HCT116 (cell line): Measurements from ENCODE around the gene PIK3CB. TPM values are rescaled to one million over a fixed set of nuclear protein-coding genes. Genes with fewer than 3 reads are reported as not detected.
"Not testable (repeated sequence)": the region's sequence is repeated elsewhere in the genome, so short reads cannot be mapped to it uniquely, and the experiment has no call there.

Source experiments
- ATAC-seq: fragments of 200-7000 bp; cut with Tn5 transposase; 2 replicates; pipeline ENCODE4 v1.9.1; 2020; ENCODE audit warnings: mild to moderate bottlenecking, moderate library complexity
- BruUV-seq: library from RNA; stranded (reverse); fragments of 400-500 nt; replicated peaks from 2 replicates; lab custom pipeline; 2021; lab: Mats Ljungman, UMichigan
- CTCF ChIA-PET: fragments of 300-600 bp; sonication (Branson Sonifier 250); formaldehyde crosslinking; loops from one replicate; lab custom pipeline; 2021; ENCODE audit warnings: antibody characterized with exemption; lab: Charles Lee
- POLR2A ChIA-PET: fragments of 300-600, 350-600 bp; sonication (Branson Sonifier 250); formaldehyde crosslinking; loops from one replicate; lab custom pipeline; 2021; ENCODE audit warnings: antibody characterized with exemption; lab: Charles Lee
- RAD21 ChIA-PET, 2 experiments: fragments of 300-600 bp; sonication (Branson Sonifier 250); formaldehyde crosslinking; loops; one replicate each; lab custom pipeline; 2023; ENCODE audit warnings: low total read pairs in 2 of 2; ENCODE audit not compliant: uncharacterized antibody in 2 of 2, unreplicated experiment in 2 of 2, low non-redundant PET in 1 of 2; lab: Charles Lee
- DNase-seq: peaks from one replicate; pipeline ENCODE4 v3.0.0-alpha.2; 2010; ENCODE audit warnings: low read depth, low spot score
- H2AFZ ChIP-seq: fragments of 200-600 bp; shearing (Covaris generic), sonication (generic); 2 replicates; pipeline ENCODE4 v1.6.1; 2017; ENCODE audit warnings: low read depth, mixed run types, mixed read lengths, antibody characterized with exemption, low read length; ENCODE audit not compliant: poor library complexity, severe bottlenecking
- H3K27ac ChIP-seq: 2 replicates; pipeline ENCODE4 v1.5.1; 2012; ENCODE audit warnings: low read depth, low read length
- H3K27me3 ChIP-seq: fragments of 200-600 bp; sonication (generic); 2 replicates; pipeline ENCODE4 v1.6.1; 2016; ENCODE audit warnings: mixed run types, low read length, mixed read lengths; ENCODE audit not compliant: insufficient read depth
- H3K36me3 ChIP-seq, 2 experiments: fragments of 200-500 bp in 1 of 2; fragments of 200-600 bp in 1 of 2; sonication (Bioruptor generic) in 1 of 2; sonication (generic) in 1 of 2; 2 replicates each; pipeline versions ENCODE4 v1.5.1 to v1.6.1; 2014 to 2016; ENCODE audit warnings: low read length in 2 of 2, inconsistent platforms in 1 of 2, mixed read lengths in 1 of 2, mixed run types in 1 of 2; ENCODE audit not compliant: insufficient read depth in 2 of 2, control insufficient read depth in 1 of 2
- H3K4me1 ChIP-seq, 2 experiments: fragments of 200-600 bp in 1 of 2; sonication (generic) in 1 of 2; 2 replicates each; pipeline versions ENCODE4 v1.5.1 to v1.6.1; 2012 to 2017; ENCODE audit warnings: low read length in 2 of 2, inconsistent platforms in 1 of 2, mild to moderate bottlenecking in 1 of 2, mixed read lengths in 1 of 2, mixed run types in 1 of 2, moderate library complexity in 1 of 2; ENCODE audit not compliant: insufficient read depth in 2 of 2, control insufficient read depth in 1 of 2
- H3K4me2 ChIP-seq: fragments of 200-600 bp; sonication (generic); 2 replicates; pipeline ENCODE4 v1.6.1; 2017; ENCODE audit warnings: mixed run types, low read length, mixed read lengths
- H3K4me3 ChIP-seq, 2 experiments: fragments of 200-600 bp in 1 of 2; sonication (generic) in 1 of 2; replicated peaks in 1 of 2; 2 replicates each; pipeline ENCODE4 v1.5.1; 2011 to 2016; ENCODE audit warnings: low read length in 2 of 2, control low read depth in 1 of 2, low read depth in 1 of 2, mild to moderate bottlenecking in 1 of 2, mixed read lengths in 1 of 2, mixed run types in 1 of 2
- H3K79me2 ChIP-seq: fragments of 200-600 bp; sonication (generic); 2 replicates; pipeline ENCODE4 v1.6.1; 2017; ENCODE audit warnings: mild to moderate bottlenecking, mixed run types, low read length, moderate library complexity, mixed read lengths; ENCODE audit not compliant: insufficient read depth
- H3K9ac ChIP-seq: fragments of 200-600 bp; sonication (generic); 2 replicates; pipeline ENCODE4 v1.6.1; 2016; ENCODE audit warnings: low read length, mixed read lengths
- H3K9me2 ChIP-seq: fragments of 200-600 bp; sonication (generic), shearing (Covaris generic); 2 replicates; pipeline ENCODE4 v1.6.1; 2017; ENCODE audit warnings: mixed run types, mild to moderate bottlenecking, moderate library complexity; ENCODE audit not compliant: insufficient read depth
- H3K9me3 ChIP-seq, 2 experiments: fragments of 200-500 bp in 1 of 2; fragments of 200-600 bp in 1 of 2; sonication (Bioruptor generic) in 1 of 2; sonication (generic) in 1 of 2; 2 replicates each; pipeline ENCODE4 v1.6.1; 2014 to 2017; ENCODE audit warnings: low read length in 2 of 2, mixed read lengths in 2 of 2, inconsistent platforms in 1 of 2, low read depth in 1 of 2, mild to moderate bottlenecking in 1 of 2, mixed run types in 1 of 2, moderate library complexity in 1 of 2; ENCODE audit not compliant: control insufficient read depth in 1 of 2, insufficient read depth in 1 of 2
- H4K20me1 ChIP-seq: fragments of 200-600 bp; sonication (generic), shearing (Covaris generic); 2 replicates; pipeline ENCODE4 v1.6.1; 2017; ENCODE audit warnings: mixed run types, mild to moderate bottlenecking, moderate library complexity; ENCODE audit not compliant: insufficient read depth
- CBX3 ChIP-seq: IDR thresholded peaks from 2 replicates; pipeline ENCODE4 v1.6.1; 2012; ENCODE audit warnings: low read depth
- CEBPB ChIP-seq: IDR thresholded peaks from 2 replicates; pipeline ENCODE4 v1.6.1; 2012; ENCODE audit warnings: low read depth
- EZH2 ChIP-seq: fragments of 200-600 bp; sonication (generic); IDR thresholded peaks from 2 replicates; pipeline ENCODE4 v1.6.1; 2017; ENCODE audit warnings: antibody characterized with exemption, mixed run types
- MAX ChIP-seq: IDR thresholded peaks from 2 replicates; pipeline ENCODE4 v1.6.1; 2012
- POLR2A ChIP-seq: IDR thresholded peaks from 2 replicates; pipeline ENCODE4 v1.7.0; 2011; ENCODE audit warnings: borderline replicate concordance; ENCODE audit not compliant: insufficient read depth, insufficient read length; ENCODE audit errors: extremely low read depth
- POLR2AphosphoS5 ChIP-seq: IDR thresholded peaks from 2 replicates; pipeline ENCODE4 v1.6.1; 2011; ENCODE audit warnings: mild to moderate bottlenecking, low read depth, low read length, moderate library complexity
- RAD21 ChIP-seq: IDR thresholded peaks from 2 replicates; pipeline ENCODE4 v1.6.1; 2012; ENCODE audit warnings: low read depth, mild to moderate bottlenecking
- SRF ChIP-seq: IDR thresholded peaks from 2 replicates; pipeline ENCODE4 v1.6.1; 2012; ENCODE audit warnings: low read depth
- TCF7L2 ChIP-seq: IDR thresholded peaks from 2 replicates; pipeline ENCODE4 v1.7.0; 2011; ENCODE audit warnings: borderline replicate concordance, inconsistent platforms; ENCODE audit not compliant: insufficient read depth, insufficient read length; ENCODE audit errors: extremely low read depth
- YY1 ChIP-seq: IDR thresholded peaks from 2 replicates; pipeline ENCODE4 v1.6.1; 2011; ENCODE audit warnings: low read length, low read depth, moderate library complexity, mild to moderate bottlenecking; ENCODE audit not compliant: insufficient replicate concordance; ENCODE audit errors: extremely low read depth
- ZFX ChIP-seq: fragments of 450-650 bp; IDR thresholded peaks from 2 replicates; pipeline ENCODE4 v1.6.1; 2017
- ZNF274 ChIP-seq: fragments of 200-500 bp; sonication (Bioruptor generic); IDR thresholded peaks from 2 replicates; pipeline ENCODE4 v1.6.1; 2014; ENCODE audit warnings: mild to moderate bottlenecking, low read depth, low read length, inconsistent platforms
- intact Hi-C: fragments of 100-400 bp; cut with micrococcal nuclease; formaldehyde crosslinking; loops from 2 replicates; pipeline ENCODE4 v1.10.0; 2022
- total RNA-seq: library from RNA; stranded (reverse); gene quantifications from one replicate; pipeline ENCODE4 v1.2.1, GENCODE V29; 2021; ENCODE audit not compliant: unreplicated experiment
- TF ChIP-seq, protein P1 (sequence below): IDR thresholded peaks from 2 replicates; pipeline ENCODE4 v1.6.1; 2011; ENCODE audit warnings: mild to moderate bottlenecking, low read length, moderate library complexity; ENCODE audit not compliant: insufficient replicate concordance; ENCODE audit errors: extremely low read depth
- TF ChIP-seq, protein P2 (sequence below): IDR thresholded peaks from 2 replicates; pipeline ENCODE4 v1.6.1; 2012; ENCODE audit warnings: low read depth

The PIK3CB gene
- total RNA-seq, 1 experiment from 2014 or later, result 44.3 TPM

DNA sequence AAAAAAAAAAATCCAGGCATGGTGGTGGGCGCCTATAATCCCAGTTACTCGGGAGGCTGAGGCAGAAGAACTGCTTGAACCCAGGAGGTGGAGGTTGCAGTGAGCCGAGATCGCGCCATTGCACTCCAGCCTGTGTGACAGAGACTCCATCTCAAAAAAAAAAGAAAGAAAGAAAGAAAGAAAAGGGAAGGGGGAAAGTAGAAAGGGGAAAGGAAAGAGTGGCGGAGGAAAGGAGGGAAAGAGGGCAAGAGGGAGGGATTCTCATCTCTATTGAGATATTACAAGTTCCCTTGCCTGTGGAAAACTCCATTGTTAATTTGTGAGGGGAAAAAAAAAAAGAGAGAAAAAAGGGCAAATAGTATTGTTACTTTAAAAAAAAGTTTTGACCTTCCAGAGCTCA is 32.5 kb downstream of the PIK3CB start:
- H3K9ac ChIP-seq, H3K4me3 ChIP-seq, BruUV-seq, H3K36me3 ChIP-seq, POLR2A ChIA-PET, H2AFZ ChIP-seq, H3K27me3 ChIP-seq, RAD21 ChIA-PET, CTCF ChIA-PET, DNase-seq, H4K20me1 ChIP-seq, H3K9me3 ChIP-seq, H3K4me2 ChIP-seq, H3K27ac ChIP-seq, ATAC-seq, H3K9me2 ChIP-seq, intact Hi-C loops: not testable (repeated sequence)
- Histone ChIP-seq H3K79me2 (peaks cover 87% of the 10 kb centered on the region), H3K4me1 (peaks cover 10 to 38% of the 10 kb centered on the region in 2 experiments)

- Histone ChIP-seq H3K79me2 (peaks cover 88% of the 10 kb centered on the region), H3K9me2 (no peaks in the 10 kb centered on the region), H3K4me1 (peaks cover 10 to 36% of the 10 kb centered on the region in 2 experiments), H3K4me2 (no peak overlapping the region), H4K20me1 (no peaks in the 10 kb centered on the region), H3K36me3 (0 out of 4 replicates have a peak, but pooled peaks cover 0 to 2% of the 10 kb centered on the region in 2 experiments), H3K4me3 (no peak overlapping the region), H3K27ac (no peak overlapping the region), H3K9ac (no peak overlapping the region), H2AFZ (no peak overlapping the region), H3K27me3 (no peaks in the 10 kb centered on the region), H3K9me3 (no peaks in the 10 kb centered on the region)
- intact Hi-C loops, result no loop called here
- BruUV-seq, result no TSS peak
- DNase-seq (no peak), ATAC-seq (no peak)
- POLR2A ChIA-PET, result no interaction called here
- CTCF ChIA-PET, result no interaction called here
- RAD21 ChIA-PET, result no interaction called here
- TF ChIP-seq EZH2, result no peak
- no peak for TF ChIP-seq SRF
- TF ChIP-seq, protein P1, sequence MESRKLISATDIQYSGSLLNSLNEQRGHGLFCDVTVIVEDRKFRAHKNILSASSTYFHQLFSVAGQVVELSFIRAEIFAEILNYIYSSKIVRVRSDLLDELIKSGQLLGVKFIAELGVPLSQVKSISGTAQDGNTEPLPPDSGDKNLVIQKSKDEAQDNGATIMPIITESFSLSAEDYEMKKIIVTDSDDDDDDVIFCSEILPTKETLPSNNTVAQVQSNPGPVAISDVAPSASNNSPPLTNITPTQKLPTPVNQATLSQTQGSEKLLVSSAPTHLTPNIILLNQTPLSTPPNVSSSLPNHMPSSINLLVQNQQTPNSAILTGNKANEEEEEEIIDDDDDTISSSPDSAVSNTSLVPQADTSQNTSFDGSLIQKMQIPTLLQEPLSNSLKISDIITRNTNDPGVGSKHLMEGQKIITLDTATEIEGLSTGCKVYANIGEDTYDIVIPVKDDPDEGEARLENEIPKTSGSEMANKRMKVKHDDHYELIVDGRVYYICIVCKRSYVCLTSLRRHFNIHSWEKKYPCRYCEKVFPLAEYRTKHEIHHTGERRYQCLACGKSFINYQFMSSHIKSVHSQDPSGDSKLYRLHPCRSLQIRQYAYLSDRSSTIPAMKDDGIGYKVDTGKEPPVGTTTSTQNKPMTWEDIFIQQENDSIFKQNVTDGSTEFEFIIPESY, result no peak
- no peak for TF ChIP-seq POLR2A
- no peak for TF ChIP-seq POLR2AphosphoS5
- TF ChIP-seq CEBPB, result no peak
- no peak for TF ChIP-seq YY1
- no peak for TF ChIP-seq TCF7L2
- TF ChIP-seq ZFX, result no peak
- TF ChIP-seq ZNF274, result no peak
- TF ChIP-seq RAD21, result no peak
- no peak for TF ChIP-seq CBX3
- TF ChIP-seq, protein P2, sequence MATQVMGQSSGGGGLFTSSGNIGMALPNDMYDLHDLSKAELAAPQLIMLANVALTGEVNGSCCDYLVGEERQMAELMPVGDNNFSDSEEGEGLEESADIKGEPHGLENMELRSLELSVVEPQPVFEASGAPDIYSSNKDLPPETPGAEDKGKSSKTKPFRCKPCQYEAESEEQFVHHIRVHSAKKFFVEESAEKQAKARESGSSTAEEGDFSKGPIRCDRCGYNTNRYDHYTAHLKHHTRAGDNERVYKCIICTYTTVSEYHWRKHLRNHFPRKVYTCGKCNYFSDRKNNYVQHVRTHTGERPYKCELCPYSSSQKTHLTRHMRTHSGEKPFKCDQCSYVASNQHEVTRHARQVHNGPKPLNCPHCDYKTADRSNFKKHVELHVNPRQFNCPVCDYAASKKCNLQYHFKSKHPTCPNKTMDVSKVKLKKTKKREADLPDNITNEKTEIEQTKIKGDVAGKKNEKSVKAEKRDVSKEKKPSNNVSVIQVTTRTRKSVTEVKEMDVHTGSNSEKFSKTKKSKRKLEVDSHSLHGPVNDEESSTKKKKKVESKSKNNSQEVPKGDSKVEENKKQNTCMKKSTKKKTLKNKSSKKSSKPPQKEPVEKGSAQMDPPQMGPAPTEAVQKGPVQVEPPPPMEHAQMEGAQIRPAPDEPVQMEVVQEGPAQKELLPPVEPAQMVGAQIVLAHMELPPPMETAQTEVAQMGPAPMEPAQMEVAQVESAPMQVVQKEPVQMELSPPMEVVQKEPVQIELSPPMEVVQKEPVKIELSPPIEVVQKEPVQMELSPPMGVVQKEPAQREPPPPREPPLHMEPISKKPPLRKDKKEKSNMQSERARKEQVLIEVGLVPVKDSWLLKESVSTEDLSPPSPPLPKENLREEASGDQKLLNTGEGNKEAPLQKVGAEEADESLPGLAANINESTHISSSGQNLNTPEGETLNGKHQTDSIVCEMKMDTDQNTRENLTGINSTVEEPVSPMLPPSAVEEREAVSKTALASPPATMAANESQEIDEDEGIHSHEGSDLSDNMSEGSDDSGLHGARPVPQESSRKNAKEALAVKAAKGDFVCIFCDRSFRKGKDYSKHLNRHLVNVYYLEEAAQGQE, result no peak
- no peak for TF ChIP-seq MAX
These were observed 32.9 kb downstream of the PIK3CB start for GRCh38 chr3:138801792-138802191.
